HG02884 (cell line): ENCODE results near the gene MMADHC.
"Not testable (repeated sequence)": the region's sequence is repeated elsewhere in the genome, so short reads cannot be mapped to it uniquely, and the experiment has no call there.

Source experiments
- ATAC-seq: cut with Tn5 transposase; IDR thresholded peaks from one replicate; pipeline ENCODE4 v1.9.1; 2021; ENCODE audit warnings: mild to moderate bottlenecking, moderate library complexity; ENCODE audit not compliant: unreplicated experiment

MMADHC gene

GRCh38 chr2:149595056-149595963 lies 7.7 kb upstream of the MMADHC start:
- no peak for ATAC-seq

GRCh38 chr2:149594411-149594810 lies 6.8 kb upstream of the MMADHC start:
- ATAC-seq = no peak

- ATAC-seq = peak; percentile 32
Measured at GRCh38 chr2:149587950-149588487, 444 bp upstream of the MMADHC start.

GRCh38 chr2:149586898-149587219 lies 716 bp downstream of the MMADHC start:
- ATAC-seq = no peak

GRCh38 chr2:149586063-149586462 lies 1.5 kb downstream of the MMADHC start:
- ATAC-seq = no peak

- ATAC-seq = no peak
Measured at GRCh38 chr2:149585166-149585885, 2.2 kb downstream of the MMADHC start.

- no peak for ATAC-seq
Measured at GRCh38 chr2:149579972-149580882, 7.3 kb downstream of the MMADHC start.

GRCh38 chr2:149577269-149577668 lies 10.3 kb downstream of the MMADHC start:
- no peak for ATAC-seq

- ATAC-seq = no peak
Measured at GRCh38 chr2:149575752-149576151, 11.8 kb downstream of the MMADHC start.

GRCh38 chr2:149575277-149575676 lies 12.3 kb downstream of the MMADHC start:
- no peak for ATAC-seq

- ATAC-seq = no peak
Measured at GRCh38 chr2:149573760-149574159, 13.8 kb downstream of the MMADHC start.

- ATAC-seq = no peak
Measured at GRCh38 chr2:149572102-149572953, 15.2 kb downstream of the MMADHC start.

GRCh38 chr2:149568138-149568537 lies 19.4 kb downstream of the MMADHC start:
- ATAC-seq = no peak

GRCh38 chr2:149566652-149567051 lies 20.9 kb downstream of the MMADHC start:
- no peak for ATAC-seq

- ATAC-seq = not testable (repeated sequence)
Measured at GRCh38 chr2:149565625-149566024, 21.9 kb downstream of the MMADHC start.

GRCh38 chr2:149564983-149565382 lies 22.6 kb downstream of the MMADHC start:
- ATAC-seq = no peak

GRCh38 chr2:149564097-149564496 lies 23.5 kb downstream of the MMADHC start:
- ATAC-seq = no peak

GRCh38 chr2:149562324-149562723 lies 25.3 kb downstream of the MMADHC start:
- ATAC-seq = peak; percentile 56

GRCh38 chr2:149561309-149561926 lies 26.2 kb downstream of the MMADHC start:
- ATAC-seq = no peak
